DOHH2 (cell line): ENCODE data around the gene CXCL5.

Source experiments
- H3F3A ChIP-seq: fragments of 200-600 bp; sonication (generic), shearing (Covaris generic); 2 replicates; pipeline ENCODE4 v1.6.0; 2016; ENCODE audit warnings: antibody characterized with exemption, mild to moderate bottlenecking; ENCODE audit not compliant: control insufficient read depth, insufficient read depth
- H3K27ac ChIP-seq: fragments of 200-600 bp; sonication (generic); 2 replicates; pipeline ENCODE4 v1.5.1; 2014; ENCODE audit warnings: low read depth, mild to moderate bottlenecking, low read length, moderate library complexity
- H3K27me3 ChIP-seq: fragments of 200-600 bp; sonication (generic); 2 replicates; pipeline ENCODE4 v1.6.1; 2014; ENCODE audit warnings: mild to moderate bottlenecking, low read length, mixed read lengths; ENCODE audit not compliant: control insufficient read depth
- H3K36me3 ChIP-seq: fragments of 200-600 bp; sonication (generic); 2 replicates; pipeline ENCODE4 v1.6.1; 2014; ENCODE audit warnings: mild to moderate bottlenecking, low read length, moderate library complexity, mixed read lengths; ENCODE audit not compliant: control insufficient read depth
- H3K4me1 ChIP-seq: fragments of 200-600 bp; sonication (generic); 2 replicates; pipeline ENCODE4 v1.6.1; 2014; ENCODE audit warnings: mild to moderate bottlenecking, low read length, mixed read lengths; ENCODE audit not compliant: control insufficient read depth
- H3K4me2 ChIP-seq: fragments of 200-600 bp; sonication (generic); 2 replicates; pipeline ENCODE4 v1.6.0; 2014; ENCODE audit warnings: mild to moderate bottlenecking, low read length, moderate library complexity
- H3K4me3 ChIP-seq: fragments of 200-600 bp; sonication (generic); 2 replicates; pipeline ENCODE4 v1.5.1; 2014; ENCODE audit warnings: mild to moderate bottlenecking, low read length, mixed read lengths
- H3K79me2 ChIP-seq: fragments of 200-600 bp; sonication (generic); 2 replicates; pipeline ENCODE4 v1.6.1; 2014; ENCODE audit warnings: mild to moderate bottlenecking, low read length, mixed read lengths; ENCODE audit not compliant: control insufficient read depth
- H3K9me2 ChIP-seq: fragments of 200-600 bp; sonication (generic); replicated peaks from 2 replicates; pipeline ENCODE4 v1.6.1; 2014; ENCODE audit warnings: mild to moderate bottlenecking, low read length, mixed read lengths; ENCODE audit not compliant: control insufficient read depth
- H3K9me3 ChIP-seq: fragments of 200-600 bp; sonication (generic); 2 replicates; pipeline ENCODE4 v1.6.1; 2014; ENCODE audit warnings: antibody characterized with exemption, low read length, mixed read lengths; ENCODE audit not compliant: control insufficient read depth, insufficient read depth
- H4K20me1 ChIP-seq: fragments of 200-600 bp; sonication (generic); 2 replicates; pipeline ENCODE4 v1.6.0; 2014; ENCODE audit warnings: low read depth, mild to moderate bottlenecking, antibody characterized with exemption, low read length, moderate library complexity; ENCODE audit not compliant: control insufficient read depth, insufficient read depth
- CTCF ChIP-seq: fragments of 200-600 bp; sonication (generic); IDR thresholded peaks from one replicate; pipeline ENCODE4 v1.5.1; 2014; ENCODE audit warnings: antibody characterized with exemption, mild to moderate bottlenecking, low read depth, low read length; ENCODE audit not compliant: poor library complexity, severe bottlenecking
- EZH2phosphoT487 ChIP-seq: fragments of 200-600 bp; sonication (generic); IDR thresholded peaks from 2 replicates; pipeline ENCODE4 v1.6.1; 2017; ENCODE audit warnings: borderline replicate concordance, mild to moderate bottlenecking, antibody characterized with exemption, low read length, moderate library complexity, mixed read lengths

CXCL5 gene

DNA sequence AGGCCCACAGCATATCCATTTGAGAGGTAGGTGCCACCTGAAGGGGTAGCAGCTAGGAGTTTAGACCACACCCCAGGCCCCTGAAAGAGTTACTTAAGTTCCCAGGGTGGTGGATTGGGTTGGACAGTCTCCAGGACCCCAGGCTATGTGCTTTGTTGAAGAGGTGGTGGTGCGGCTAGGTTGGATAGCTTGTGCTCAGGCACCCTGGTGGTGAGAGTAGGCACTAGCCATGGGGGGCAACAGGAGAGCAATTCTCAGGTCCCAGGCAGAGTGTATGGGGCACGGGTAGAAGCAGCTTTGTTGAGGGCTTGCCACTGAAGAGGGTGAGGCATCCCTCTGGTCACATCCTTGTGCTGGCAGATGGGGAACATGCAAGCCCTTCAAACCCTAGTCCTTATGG, 22.3 kb downstream of the CXCL5 start:
- Histone ChIP-seq H4K20me1 (no peaks in the 10 kb centered on the region), H3K4me2 (no peak overlapping the region)
- TF ChIP-seq EZH2phosphoT487 (no peak), CTCF (no peak)

GRCh38 chr4:73974352-73974751, 24.1 kb downstream of the CXCL5 start:
- no peaks in the 10 kb centered on the region for H3K9me2 ChIP-seq
- no peaks in the 10 kb centered on the region for H3F3A ChIP-seq
- H3K36me3 ChIP-seq, result no peaks in the 10 kb centered on the region
- H3K4me1 ChIP-seq, result no peaks in the 10 kb centered on the region
- H3K9me3 ChIP-seq, result 0 out of 2 replicates have a peak, but pooled peaks cover 3% of the 10 kb centered on the region
- no peak for TF ChIP-seq EZH2phosphoT487
- no peak for TF ChIP-seq CTCF
- no peak overlapping the region for H3K4me3 ChIP-seq
- H3K27me3 ChIP-seq, result no peaks in the 10 kb centered on the region
- H3K27ac ChIP-seq, result no peak overlapping the region
- no peaks in the 10 kb centered on the region for H4K20me1 ChIP-seq
- H3K79me2 ChIP-seq, result no peaks in the 10 kb centered on the region
- no peak overlapping the region for H3K4me2 ChIP-seq

More for the DNA sequence above, 22.3 kb downstream of the CXCL5 start:
- no peak overlapping the region for H3K4me3 ChIP-seq
- H3K27ac ChIP-seq, result no peak overlapping the region
- H3K9me2 ChIP-seq, result no peaks in the 10 kb centered on the region
- no peaks in the 10 kb centered on the region for H3K4me1 ChIP-seq
- no peaks in the 10 kb centered on the region for H3K27me3 ChIP-seq
- H3K9me3 ChIP-seq, result no peaks in the 10 kb centered on the region
- no peaks in the 10 kb centered on the region for H3F3A ChIP-seq
- no peaks in the 10 kb centered on the region for H3K79me2 ChIP-seq
- H3K36me3 ChIP-seq, result no peaks in the 10 kb centered on the region

- Histone ChIP-seq H3K9me3 (0 out of 2 replicates have a peak, but pooled peaks cover 3% of the 10 kb centered on the region), H3K79me2 (no peaks in the 10 kb centered on the region), H3K4me2 (no peak overlapping the region), H3K4me1 (no peaks in the 10 kb centered on the region), H3K4me3 (no peak overlapping the region), H4K20me1 (no peaks in the 10 kb centered on the region), H3F3A (no peaks in the 10 kb centered on the region), H3K36me3 (no peaks in the 10 kb centered on the region), H3K27ac (no peak overlapping the region), H3K9me2 (no peaks in the 10 kb centered on the region), H3K27me3 (no peaks in the 10 kb centered on the region)
- TF ChIP-seq CTCF, result no peak
- TF ChIP-seq EZH2phosphoT487, result no peak
Measured at GRCh38 chr4:73970945-73971344, 27.5 kb downstream of the CXCL5 start.
